NCI-H2029 (cell line): Measurements from ENCODE around the gene ARFGEF3.
A peak's percentile ranks its signal among the peaks of the same experiment; 100 is the strongest.

Experiments
- DNase-seq: peaks from one replicate; lab custom pipeline; 2025; lab: John Stamatoyannopoulos, UW

ARFGEF3 gene

GRCh38 chr6:138162111-138162954, 594 bp downstream of the ARFGEF3 start:
- no peak for DNase-seq

DNA sequence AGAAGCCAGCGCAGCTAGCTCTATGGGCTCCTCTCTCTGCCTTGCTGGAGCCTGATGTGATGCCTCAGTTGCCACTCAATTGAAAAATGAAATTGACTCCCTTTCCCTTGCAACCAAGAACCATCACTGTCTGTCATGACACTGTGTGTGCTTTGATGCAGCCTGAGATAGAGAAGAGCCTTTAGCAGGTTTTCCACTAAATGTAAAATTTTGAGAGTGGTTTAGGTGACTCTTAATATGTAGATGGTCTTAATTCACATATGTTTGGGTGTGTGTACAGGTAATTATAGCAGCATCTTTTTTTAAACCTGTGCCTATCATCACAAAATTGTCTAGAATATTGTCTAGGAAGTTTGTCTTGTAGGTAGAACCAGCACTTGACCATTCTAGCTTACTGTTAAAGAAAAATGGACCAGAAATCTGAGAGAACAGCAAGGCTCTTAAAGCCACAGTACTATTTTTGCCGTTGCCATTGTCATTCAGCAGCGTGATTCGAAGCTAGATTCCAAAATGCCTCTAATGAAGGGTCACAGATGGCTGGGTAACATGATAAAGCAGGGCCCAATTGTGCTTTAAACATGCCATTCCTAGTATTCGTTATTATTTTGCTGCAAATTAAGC, 1.3 kb downstream of the ARFGEF3 start:
- DNase-seq, result no peak

- no peak for DNase-seq
These were observed 13.9 kb downstream of the ARFGEF3 start for GRCh38 chr6:138175596-138175995.

DNA sequence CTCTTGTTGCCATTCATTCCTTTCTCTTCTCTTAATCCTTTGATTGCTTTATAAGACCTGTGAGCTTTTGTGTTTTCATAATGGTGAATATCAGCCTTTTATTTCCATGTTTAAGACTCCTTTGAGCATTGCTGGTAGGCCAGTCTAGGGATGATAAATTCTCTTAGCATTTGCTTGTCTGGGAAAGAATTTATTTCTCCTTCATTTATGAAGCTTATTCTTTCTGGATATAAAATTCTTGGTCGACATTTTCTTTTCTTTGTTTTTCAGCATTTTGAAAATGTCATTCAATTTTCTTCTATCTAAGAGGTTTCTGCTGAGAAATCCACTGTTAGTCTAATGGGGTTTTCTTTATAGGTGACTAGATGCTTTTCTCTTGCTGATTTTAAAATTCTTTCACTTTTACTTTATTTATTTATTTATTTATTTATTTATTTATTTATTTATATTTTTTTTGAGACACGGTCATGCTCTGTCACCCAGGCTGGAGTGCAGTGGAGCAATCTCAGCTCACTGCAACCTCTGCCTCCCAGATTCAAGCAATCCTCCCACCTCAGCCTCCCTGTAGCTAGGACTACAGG, 15.0 kb downstream of the ARFGEF3 start:
- no peak for DNase-seq

GRCh38 chr6:138182939-138183789, 21.4 kb downstream of the ARFGEF3 start:
- peak; percentile 55 for DNase-seq

GRCh38 chr6:138183790-138184134, 22.0 kb downstream of the ARFGEF3 start:
- no peak for DNase-seq

GRCh38 chr6:138184230-138184629, 22.5 kb downstream of the ARFGEF3 start:
- no peak for DNase-seq

DNA sequence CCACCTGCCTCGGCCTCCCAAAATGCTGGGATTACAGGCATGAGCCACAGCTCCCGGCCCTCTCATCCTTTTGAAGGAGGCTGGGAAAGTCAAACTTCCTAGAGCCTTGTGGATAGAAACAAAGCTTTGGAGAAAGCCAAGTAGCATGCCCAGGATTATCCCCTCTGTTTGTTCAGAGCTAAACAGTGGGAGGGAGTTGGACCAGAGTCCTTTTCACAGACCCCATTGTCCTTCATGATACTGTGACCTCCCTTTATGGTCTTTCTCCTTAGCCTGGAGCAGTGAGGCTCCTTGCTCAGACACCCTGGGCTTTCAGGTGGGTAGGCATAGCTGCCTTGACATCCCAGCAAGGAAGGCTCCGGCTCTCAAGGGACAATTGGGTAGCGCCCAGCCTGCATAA, 25.4 kb downstream of the ARFGEF3 start:
- DNase-seq, result no peak

GRCh38 chr6:138188278-138188941, 26.7 kb downstream of the ARFGEF3 start:
- no peak for DNase-seq

GRCh38 chr6:138194287-138194686, 32.5 kb downstream of the ARFGEF3 start:
- DNase-seq, result no peak

GRCh38 chr6:138196122-138196738, 34.5 kb downstream of the ARFGEF3 start:
- no peak for DNase-seq

- DNase-seq, result no peak
These were observed 35.8 kb downstream of the ARFGEF3 start for GRCh38 chr6:138197570-138197969.

- DNase-seq, result no peak
These were observed 36.8 kb downstream of the ARFGEF3 start for GRCh38 chr6:138198430-138199091.

DNA sequence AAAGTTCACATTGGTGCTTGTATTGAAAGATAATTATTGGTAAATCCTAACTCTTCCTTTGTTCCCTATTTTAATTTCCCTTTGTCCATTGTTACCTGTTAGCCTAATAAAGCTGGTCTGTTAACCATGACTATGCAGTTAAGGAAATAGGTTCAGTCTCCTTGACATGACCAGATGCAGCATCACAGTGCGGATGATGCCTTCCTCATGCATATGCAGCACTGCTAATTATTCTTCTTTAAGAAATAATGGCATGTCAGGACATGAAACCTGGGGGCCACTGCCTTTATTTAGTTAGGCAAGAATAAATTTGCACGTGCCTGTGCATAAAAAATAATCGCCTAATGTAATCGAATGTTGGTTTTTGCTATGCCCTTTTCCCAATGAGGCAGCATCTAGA, 40.1 kb downstream of the ARFGEF3 start:
- no peak for DNase-seq

- no peak for DNase-seq
These were observed 41.6 kb downstream of the ARFGEF3 start for GRCh38 chr6:138203315-138203714.

DNA sequence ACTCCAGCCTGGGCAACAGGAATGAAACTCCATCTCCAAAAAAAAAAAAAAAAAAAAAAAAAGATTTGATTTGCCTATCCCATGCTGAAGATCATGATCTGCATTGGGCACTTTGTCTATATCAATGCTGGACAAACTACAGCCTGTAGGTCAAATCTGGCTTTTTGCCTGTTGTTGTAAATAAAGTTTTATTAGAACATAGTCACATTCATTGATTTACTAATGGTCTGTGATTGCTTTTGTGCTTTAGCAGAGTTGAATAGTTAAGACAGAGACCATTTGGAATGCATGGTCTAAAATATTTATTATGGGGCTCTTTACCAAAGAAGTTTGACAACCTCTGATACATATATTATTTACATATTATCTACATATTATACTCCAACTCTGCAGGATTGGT, 42.6 kb downstream of the ARFGEF3 start:
- DNase-seq, result no peak

DNA sequence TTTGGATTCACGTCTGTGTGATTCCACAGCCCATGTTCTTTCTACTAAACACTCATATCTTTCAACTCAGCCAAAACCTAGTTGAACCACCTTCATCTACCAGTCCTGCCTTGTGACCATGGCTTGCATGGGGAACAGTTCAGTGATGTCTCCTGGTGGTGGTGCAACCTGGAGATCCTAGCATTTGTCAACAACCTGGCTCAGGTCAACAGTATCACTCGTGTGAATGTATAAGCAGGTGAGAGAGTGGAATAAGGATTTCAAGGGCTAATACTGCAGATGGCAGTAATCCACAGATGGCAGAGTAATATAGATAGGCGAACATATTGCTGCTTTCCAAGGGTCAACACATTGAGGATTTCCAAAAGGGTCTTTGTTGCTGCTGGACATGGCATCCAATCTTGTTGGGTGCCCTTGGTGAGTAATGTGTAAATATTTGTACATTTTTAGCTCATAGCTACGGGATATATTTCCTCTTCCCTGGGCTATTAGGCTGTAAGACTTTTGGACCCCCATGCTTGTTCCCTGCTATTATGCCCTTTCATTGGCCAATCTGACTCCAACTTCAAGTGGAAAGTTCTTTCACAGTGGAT, 43.1 kb downstream of the ARFGEF3 start:
- no peak for DNase-seq

DNA sequence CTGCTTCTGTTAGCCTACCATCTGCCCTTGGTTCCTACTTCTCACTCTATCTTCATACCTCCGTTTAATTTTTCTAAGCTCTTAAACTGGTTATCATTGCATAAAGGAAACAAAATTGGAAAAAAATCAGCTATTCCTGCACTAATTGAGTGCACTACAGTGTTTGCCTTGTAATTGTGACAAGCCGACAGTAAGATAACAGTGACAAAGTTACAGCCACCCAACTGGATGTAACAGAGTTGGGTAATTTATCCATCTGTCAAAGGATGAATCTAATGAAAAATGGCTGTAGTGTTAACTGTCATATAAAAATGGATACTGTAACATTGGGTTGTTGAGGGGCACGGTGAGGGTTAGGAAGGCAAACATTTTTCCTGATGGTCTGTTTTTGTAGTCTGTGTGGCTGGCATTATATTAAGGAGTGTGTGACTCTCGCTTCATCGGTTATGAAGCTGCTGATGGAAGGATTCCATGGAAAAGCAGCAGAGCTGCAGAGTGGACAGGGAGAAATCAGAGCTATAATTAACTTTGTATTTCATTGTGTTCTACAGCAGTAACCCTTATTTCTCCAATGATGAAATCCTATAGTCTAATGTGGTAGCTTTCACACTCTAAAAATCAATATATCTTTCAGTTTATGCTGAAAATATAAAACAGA, 43.8 kb downstream of the ARFGEF3 start:
- DNase-seq, result no peak

DNA sequence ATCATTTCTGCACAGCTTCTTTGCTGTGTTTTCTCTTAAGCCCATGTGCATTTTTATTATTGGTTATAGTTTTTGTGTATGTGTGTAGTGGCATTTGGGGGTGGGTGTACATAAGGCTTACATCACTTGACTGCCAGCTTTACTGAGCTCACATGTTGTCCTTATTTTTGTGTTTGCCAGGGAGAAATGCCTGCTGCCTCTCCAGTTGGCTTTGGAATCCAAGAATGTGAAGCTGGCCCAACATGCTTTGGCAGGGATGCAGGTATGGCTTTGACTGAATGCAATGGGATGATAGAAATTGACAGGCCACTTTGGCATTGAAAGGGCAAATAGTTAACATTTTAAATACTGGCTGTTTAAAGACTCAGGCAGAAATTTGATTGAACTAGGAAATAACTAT, 45.1 kb downstream of the ARFGEF3 start:
- DNase-seq, result no peak

DNA sequence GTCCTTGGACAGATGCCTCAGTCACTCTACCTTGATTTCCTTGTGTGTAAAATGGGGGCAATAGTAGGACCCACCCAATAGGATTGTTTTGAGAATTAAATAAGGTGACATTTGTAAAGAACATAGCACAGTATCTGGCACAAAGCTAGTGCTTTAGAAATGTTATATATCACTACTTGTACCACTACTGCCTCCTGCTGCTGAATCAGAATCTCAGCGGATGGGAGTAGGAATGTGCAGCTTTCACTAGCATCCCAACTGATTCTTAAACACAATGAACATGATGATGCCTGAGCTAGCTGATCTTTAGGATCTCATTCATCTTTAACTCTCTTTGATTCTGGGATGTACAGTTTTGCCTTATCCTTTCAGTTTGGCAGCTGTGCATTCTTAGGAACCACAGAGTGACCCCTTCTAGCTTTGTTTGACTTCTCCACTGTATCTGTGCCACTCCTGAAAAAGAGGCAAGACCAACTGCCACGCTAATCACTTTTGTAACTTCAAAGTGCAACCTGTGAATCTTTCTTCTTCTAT, 49.4 kb downstream of the ARFGEF3 start:
- DNase-seq, result no peak
